VCaP (cell line): ENCODE measurements around the gene RAI1.
"Not testable (repeated sequence)": the region's sequence is repeated elsewhere in the genome, so short reads cannot be mapped to it uniquely, and the experiment has no call there.

ENCODE experiments used
- H3K27ac ChIP-seq: fragments of 450-650 bp; 2 replicates; pipeline ENCODE4 v1.5.1; 2017
- TF ChIP-seq, protein P1 (sequence below): fragments of 450-650 bp; conservative IDR thresholded peaks from 2 replicates; pipeline ENCODE4 v1.5.1; 2017; ENCODE audit warnings: mild to moderate bottlenecking, moderate library complexity

RAI1 gene

DNA sequence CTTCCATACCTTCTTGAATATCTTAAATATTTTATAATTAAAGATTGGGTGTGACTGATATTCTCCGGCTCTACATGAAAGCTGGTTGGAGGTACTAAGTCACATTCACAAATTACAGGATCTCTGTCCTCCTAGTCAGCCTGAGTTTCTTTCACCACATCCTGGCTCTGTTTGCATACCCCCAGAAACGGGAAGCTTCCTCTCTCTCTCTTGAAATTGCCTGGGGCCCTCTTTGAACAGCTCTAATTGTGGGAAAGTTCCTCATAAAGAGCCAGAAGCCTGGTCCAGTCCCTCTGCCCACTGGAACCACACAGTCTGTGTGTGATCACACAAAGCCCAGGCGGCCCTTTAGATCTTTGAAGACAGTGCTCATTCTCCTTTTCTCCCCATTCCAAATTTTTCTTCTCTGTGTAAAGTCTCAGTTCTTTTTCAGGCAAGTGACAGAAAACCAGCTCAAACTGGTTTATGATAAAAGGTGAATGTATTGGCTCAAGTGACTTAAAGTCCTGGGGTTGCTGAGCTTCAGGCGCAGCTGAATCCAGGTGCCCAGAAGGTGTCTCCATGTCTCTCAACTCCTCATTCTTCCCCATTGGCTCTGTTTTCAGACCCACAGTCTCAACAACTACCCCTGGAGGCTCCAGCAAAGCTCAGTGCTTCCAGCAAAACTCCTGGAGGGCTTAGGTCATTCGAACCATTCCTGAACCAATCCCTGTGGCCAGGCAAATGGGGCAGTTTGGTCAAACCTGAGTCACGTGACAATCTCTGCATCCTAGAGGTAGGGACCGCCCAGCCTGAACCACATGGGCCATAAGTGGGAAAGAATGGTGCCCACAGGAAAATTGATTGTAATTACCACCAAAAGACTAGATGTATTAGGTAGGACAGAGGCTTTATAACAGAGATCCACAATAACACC, 8.5 kb upstream of the RAI1 start:
- TF ChIP-seq, protein P1, sequence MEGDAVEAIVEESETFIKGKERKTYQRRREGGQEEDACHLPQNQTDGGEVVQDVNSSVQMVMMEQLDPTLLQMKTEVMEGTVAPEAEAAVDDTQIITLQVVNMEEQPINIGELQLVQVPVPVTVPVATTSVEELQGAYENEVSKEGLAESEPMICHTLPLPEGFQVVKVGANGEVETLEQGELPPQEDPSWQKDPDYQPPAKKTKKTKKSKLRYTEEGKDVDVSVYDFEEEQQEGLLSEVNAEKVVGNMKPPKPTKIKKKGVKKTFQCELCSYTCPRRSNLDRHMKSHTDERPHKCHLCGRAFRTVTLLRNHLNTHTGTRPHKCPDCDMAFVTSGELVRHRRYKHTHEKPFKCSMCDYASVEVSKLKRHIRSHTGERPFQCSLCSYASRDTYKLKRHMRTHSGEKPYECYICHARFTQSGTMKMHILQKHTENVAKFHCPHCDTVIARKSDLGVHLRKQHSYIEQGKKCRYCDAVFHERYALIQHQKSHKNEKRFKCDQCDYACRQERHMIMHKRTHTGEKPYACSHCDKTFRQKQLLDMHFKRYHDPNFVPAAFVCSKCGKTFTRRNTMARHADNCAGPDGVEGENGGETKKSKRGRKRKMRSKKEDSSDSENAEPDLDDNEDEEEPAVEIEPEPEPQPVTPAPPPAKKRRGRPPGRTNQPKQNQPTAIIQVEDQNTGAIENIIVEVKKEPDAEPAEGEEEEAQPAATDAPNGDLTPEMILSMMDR, result no peak

GRCh38 chr17:17675416-17675815, 5.8 kb upstream of the RAI1 start:
- H3K27ac ChIP-seq, result no peak overlapping the region
- TF ChIP-seq, protein P1, result no peak

More for the DNA sequence above, 8.5 kb upstream of the RAI1 start:
- no peak overlapping the region for H3K27ac ChIP-seq

- no peak overlapping the region for H3K27ac ChIP-seq
- TF ChIP-seq, protein P1, result no peak
These were observed 5.2 kb upstream of the RAI1 start for GRCh38 chr17:17675925-17676534.

DNA sequence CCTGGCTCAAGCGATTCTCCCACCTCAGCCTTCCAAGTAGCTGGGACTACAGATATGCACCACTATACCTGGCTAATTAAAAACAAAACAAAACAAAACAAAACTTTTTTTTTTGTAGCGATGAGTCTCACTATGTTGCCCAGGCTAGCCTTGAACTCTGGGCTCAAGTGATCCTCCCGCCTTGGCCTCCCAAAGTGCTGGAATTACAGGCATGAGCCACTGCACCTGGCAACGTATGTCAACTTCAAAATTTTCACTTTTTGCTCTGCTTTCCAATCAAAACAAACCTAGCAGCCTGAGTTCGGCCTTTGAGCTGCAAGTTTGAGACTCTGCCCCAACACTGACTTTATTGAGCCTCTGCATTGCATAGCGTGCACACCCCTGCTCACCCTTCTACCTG, 4.5 kb upstream of the RAI1 start:
- TF ChIP-seq, protein P1, result no peak
- H3K27ac ChIP-seq, result no peak overlapping the region

- no peak overlapping the region for H3K27ac ChIP-seq
- TF ChIP-seq, protein P1, result no peak
These were observed 3.8 kb upstream of the RAI1 start for GRCh38 chr17:17677299-17678040.

DNA sequence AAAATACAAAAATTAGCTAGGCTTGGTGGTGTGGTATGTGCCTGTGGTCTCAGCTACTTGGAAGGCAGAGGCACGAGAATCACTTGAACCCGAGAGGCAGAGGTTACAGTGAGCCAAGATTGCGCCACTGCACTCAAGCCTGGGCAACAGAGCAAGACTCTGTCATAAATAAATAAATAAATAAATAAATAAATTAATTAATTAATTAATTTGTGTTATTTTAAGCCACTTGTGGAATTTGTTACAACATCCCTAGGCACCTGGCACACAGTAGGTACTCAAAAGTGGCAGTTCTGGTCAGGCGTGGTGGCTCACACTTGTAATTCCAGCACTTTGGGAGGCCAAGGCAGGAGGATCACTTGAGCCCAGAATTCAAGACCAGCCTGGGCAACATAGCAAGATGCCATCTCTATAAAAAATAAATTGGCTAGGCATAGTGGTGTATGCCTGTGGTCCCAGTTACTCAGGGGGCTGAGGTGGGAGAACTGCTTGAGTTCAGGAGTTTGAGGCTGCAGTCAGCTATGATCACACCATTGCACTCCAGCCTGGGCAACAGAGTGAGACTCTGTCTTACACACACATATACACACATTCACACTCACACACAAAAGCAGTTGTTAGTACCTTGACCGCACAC, 3.1 kb upstream of the RAI1 start:
- not testable (repeated sequence) for H3K27ac ChIP-seq

GRCh38 chr17:17679243-17679642, 2.0 kb upstream of the RAI1 start:
- no peak overlapping the region for H3K27ac ChIP-seq
- TF ChIP-seq, protein P1, result no peak
